IMR-90 (cell line): ENCODE results near the gene KIF20A. TPM values are rescaled to one million over a fixed set of nuclear protein-coding genes. Genes with fewer than 3 reads are reported as not detected.

Source experiments
- ATAC-seq: fragments of 200-7000 bp; cut with Tn5 transposase; 2 replicates; pipeline ENCODE4 v1.9.1; 2020; ENCODE audit warnings: low read depth, mild to moderate bottlenecking, moderate library complexity
- BruUV-seq: library from RNA; stranded (reverse); fragments of 400-500 nt; replicated peaks from 2 replicates; lab custom pipeline; 2021; lab: Mats Ljungman, UMichigan
- CTCF ChIA-PET: fragments of 300-600 bp; formaldehyde crosslinking; extraction: SDS; loops from one replicate; lab custom pipeline; 2021; ENCODE audit warnings: antibody characterized with exemption; lab: Yijun Ruan, JAX
- POLR2A ChIA-PET: fragments of 300-600 bp; sonication (Branson Sonifier 250); formaldehyde crosslinking; loops from one replicate; lab custom pipeline; 2022; ENCODE audit warnings: antibody characterized with exemption; ENCODE audit not compliant: unreplicated experiment; lab: Charles Lee
- DNase-seq: peaks from one replicate; pipeline ENCODE4 v3.0.0; 2013
- H2AFZ ChIP-seq: replicated peaks from 2 replicates; pipeline ENCODE3; 2013; ENCODE audit warnings: low read length, mild to moderate bottlenecking; ENCODE audit not compliant: poor library complexity
- H2AK5ac ChIP-seq: 2 replicates; pipeline ENCODE4 v1.6.1; 2013; ENCODE audit warnings: low read depth, low read length, inconsistent platforms
- H2AK9ac ChIP-seq: replicated peaks from 2 replicates; pipeline ENCODE3; 2013; ENCODE audit warnings: mild to moderate bottlenecking, low read depth, low read length, moderate library complexity; ENCODE audit not compliant: poor library complexity
- H2BK120ac ChIP-seq: 2 replicates; pipeline ENCODE4 v1.6.1; 2013; ENCODE audit warnings: low read depth, low read length, inconsistent platforms
- H2BK15ac ChIP-seq: 3 replicates; pipeline ENCODE4 v1.6.1; 2013; ENCODE audit warnings: low read depth, low read length, inconsistent platforms
- H2BK20ac ChIP-seq: 2 replicates; pipeline ENCODE4 v1.6.1; 2013; ENCODE audit warnings: low read depth, mild to moderate bottlenecking, inconsistent platforms, low read length, moderate library complexity
- H2BK5ac ChIP-seq: 2 replicates; pipeline ENCODE4 v1.6.1; 2013; ENCODE audit warnings: mild to moderate bottlenecking, low read depth, low read length, inconsistent platforms; ENCODE audit not compliant: poor library complexity, severe bottlenecking
- H3K14ac ChIP-seq: replicated peaks from 2 replicates; pipeline ENCODE4 v1.6.1; 2013; ENCODE audit warnings: low read depth, low read length, inconsistent platforms
- H3K18ac ChIP-seq: 2 replicates; pipeline ENCODE4 v1.6.1; 2013; ENCODE audit warnings: low read depth, low read length, control low read depth
- H3K23ac ChIP-seq: 2 replicates; pipeline ENCODE4 v1.6.1; 2013; ENCODE audit warnings: low read depth, low read length, inconsistent platforms
- H3K27ac ChIP-seq: 2 replicates; pipeline ENCODE4 v1.5.1; 2013; ENCODE audit warnings: mild to moderate bottlenecking, control low read depth, low read length; ENCODE audit not compliant: insufficient read depth
- H3K27me3 ChIP-seq: 2 replicates; pipeline ENCODE4 v1.6.1; 2013; ENCODE audit warnings: low read length; ENCODE audit not compliant: control insufficient read depth, insufficient read depth
- H3K36me3 ChIP-seq: 2 replicates; pipeline ENCODE4 v1.6.1; 2013; ENCODE audit warnings: low read length, mixed read lengths; ENCODE audit not compliant: control insufficient read depth, insufficient read depth
- H3K4ac ChIP-seq: 2 replicates; pipeline ENCODE4 v1.6.1; 2013; ENCODE audit warnings: low read depth, low read length, inconsistent platforms
- H3K4me1 ChIP-seq: 2 replicates; pipeline ENCODE4 v1.6.1; 2013; ENCODE audit warnings: low read length, mixed read lengths; ENCODE audit not compliant: control insufficient read depth, insufficient read depth
- H3K4me2 ChIP-seq: 2 replicates; pipeline ENCODE4 v1.6.1; 2013; ENCODE audit warnings: low read depth, mild to moderate bottlenecking, control low read depth, low read length, moderate library complexity
- H3K4me3 ChIP-seq: 2 replicates; pipeline ENCODE4 v1.5.1; 2013; ENCODE audit warnings: low read depth, mild to moderate bottlenecking, control low read depth, low read length, moderate library complexity; ENCODE audit not compliant: insufficient read depth
- H3K56ac ChIP-seq: 2 replicates; pipeline ENCODE4 v1.6.1; 2013; ENCODE audit warnings: low read length, inconsistent platforms; ENCODE audit not compliant: insufficient read depth; ENCODE audit errors: extremely low read depth
- H3K79me1 ChIP-seq, 2 experiments: 2 replicates each; pipeline ENCODE4 v1.6.1; 2013; ENCODE audit warnings: low read length in 2 of 2, inconsistent platforms in 1 of 2, low read depth in 1 of 2
- H3K9ac ChIP-seq: 2 replicates; pipeline ENCODE4 v1.6.1; 2013; ENCODE audit warnings: low read depth, low read length, control low read depth
- H3K9me1 ChIP-seq: 2 replicates; pipeline ENCODE4 v1.6.1; 2013; ENCODE audit warnings: low read length, inconsistent platforms; ENCODE audit not compliant: insufficient read depth
- H3K9me3 ChIP-seq: 2 replicates; pipeline ENCODE4 v1.6.1; 2013; ENCODE audit warnings: low read length; ENCODE audit not compliant: control insufficient read depth, insufficient read depth
- H4K20me1 ChIP-seq: 2 replicates; pipeline ENCODE4 v1.6.1; 2013; ENCODE audit warnings: low read length, inconsistent platforms; ENCODE audit not compliant: insufficient read depth
- H4K5ac ChIP-seq: 2 replicates; pipeline ENCODE4 v1.6.1; 2013; ENCODE audit warnings: mild to moderate bottlenecking, low read depth, low read length, control low read depth
- H4K8ac ChIP-seq, 2 experiments: 2 replicates each; pipeline ENCODE4 v1.6.1; 2013; ENCODE audit warnings: low read depth in 2 of 2, low read length in 2 of 2, control low read depth in 1 of 2, inconsistent platforms in 1 of 2
- H4K91ac ChIP-seq: 2 replicates; pipeline ENCODE4 v1.6.1; 2013; ENCODE audit warnings: low read depth, low read length, inconsistent platforms; ENCODE audit not compliant: insufficient read depth
- BHLHE40 ChIP-seq: fragments of 150-350 bp; IDR thresholded peaks from 2 replicates; pipeline ENCODE4 v1.6.1; 2016; ENCODE audit warnings: mild to moderate bottlenecking, low read depth, low read length
- CEBPB ChIP-seq: IDR thresholded peaks from 2 replicates; pipeline ENCODE4 v1.6.1; 2012; ENCODE audit warnings: low read depth, low read length, improper control_type of control experiment
- CHD1 ChIP-seq: IDR thresholded peaks from 2 replicates; pipeline ENCODE4 v1.6.1; 2012; ENCODE audit warnings: low read depth, low read length, improper control_type of control experiment
- FOS ChIP-seq: fragments of 150-350 bp; IDR thresholded peaks from 2 replicates; pipeline ENCODE4 v1.6.1; 2016; ENCODE audit warnings: low read depth, low read length
- MAFK ChIP-seq: IDR thresholded peaks from 2 replicates; pipeline ENCODE4 v1.6.1; 2012; ENCODE audit warnings: low read depth, low read length, improper control_type of control experiment
- MAZ ChIP-seq: IDR thresholded peaks from 2 replicates; pipeline ENCODE4 v1.6.1; 2012; ENCODE audit warnings: low read depth, mild to moderate bottlenecking, low read length, improper control_type of control experiment, moderate library complexity, borderline replicate concordance
- MXI1 ChIP-seq: IDR thresholded peaks from 2 replicates; pipeline ENCODE4 v1.6.1; 2012; ENCODE audit warnings: low read depth, mild to moderate bottlenecking, low read length, moderate library complexity, borderline replicate concordance
- NFE2L2 ChIP-seq: fragments of 150-350 bp; IDR thresholded peaks from 2 replicates; pipeline ENCODE4 v1.6.1; 2016; ENCODE audit warnings: low read depth, mild to moderate bottlenecking, low read length
- POLR2A ChIP-seq: IDR thresholded peaks from 2 replicates; pipeline ENCODE4 v1.6.1; 2012; ENCODE audit warnings: mild to moderate bottlenecking, low read depth, low read length
- RAD21 ChIP-seq: IDR thresholded peaks from 2 replicates; pipeline ENCODE4 v1.6.1; 2012; ENCODE audit warnings: low read length, improper control_type of control experiment
- RCOR1 ChIP-seq: IDR thresholded peaks from 2 replicates; pipeline ENCODE4 v1.6.1; 2012; ENCODE audit warnings: mild to moderate bottlenecking, low read length, improper control_type of control experiment; ENCODE audit not compliant: insufficient replicate concordance
- RFX5 ChIP-seq: IDR thresholded peaks from 2 replicates; pipeline ENCODE4 v1.8.0; 2012; ENCODE audit warnings: low read depth, mild to moderate bottlenecking, low read length, moderate library complexity
- SMC3 ChIP-seq: fragments of 150-350 bp; IDR thresholded peaks from 2 replicates; pipeline ENCODE4 v1.6.1; 2016; ENCODE audit warnings: low read depth, mild to moderate bottlenecking, antibody characterized with exemption, low read length, moderate library complexity
- dilution Hi-C: fragments of 300-500 bp; cut with HindIII; formaldehyde crosslinking; loops from one replicate; pipeline ENCODE4 v1.14.3; 2018; ENCODE audit warnings: low sequenced_read_pairs; ENCODE audit not compliant: unreplicated experiment
- in situ Hi-C: fragments of 300-500 bp; cut with MboI; formaldehyde crosslinking; loops from 3 replicates; pipeline ENCODE4 v1.14.3; 2019; ENCODE audit warnings: low sequenced_read_pairs, inconsistent platforms, mixed read lengths
- intact Hi-C: fragments of 100-400 bp; cut with micrococcal nuclease; formaldehyde crosslinking; loops from 2 replicates; pipeline ENCODE4 v1.10.0; 2022
- polyA plus RNA-seq, 3 experiments: library from polyadenylated mRNA; depleted of rRNA; stranded (reverse); fragments of >200 nt; gene quantifications; 2 replicates each; pipeline ENCODE4 v1.2.3, GENCODE V29; 2012; ENCODE audit warnings: low replicate concordance in 1 of 3
- total RNA-seq: library from RNA; depleted of rRNA; stranded (reverse); fragments of >200 nt; gene quantifications from 2 replicates; pipeline ENCODE4 v1.2.3, GENCODE V29; 2012
- TF ChIP-seq, protein P1 (sequence below): conservative IDR thresholded peaks from 2 replicates; pipeline ENCODE4 v1.5.1; 2012; ENCODE audit warnings: mild to moderate bottlenecking, low read depth, low read length, improper control_type of control experiment
- TF ChIP-seq, protein P2 (sequence below): fragments of 150-350 bp; IDR thresholded peaks from 2 replicates; pipeline ENCODE4 v1.6.1; 2016; ENCODE audit warnings: low read depth, mild to moderate bottlenecking, low read length, moderate library complexity, borderline replicate concordance
- TF ChIP-seq, protein P3 (sequence below): fragments of 150-350 bp; IDR thresholded peaks from 2 replicates; pipeline ENCODE4 v1.6.1; 2017; ENCODE audit warnings: mild to moderate bottlenecking, antibody characterized with exemption, low read length, low read depth

KIF20A gene
- total and polyA plus RNA-seq, 2 of the 4 experiments (the other 2 are of a cell fraction): 42.0 to 106 TPM

DNA sequence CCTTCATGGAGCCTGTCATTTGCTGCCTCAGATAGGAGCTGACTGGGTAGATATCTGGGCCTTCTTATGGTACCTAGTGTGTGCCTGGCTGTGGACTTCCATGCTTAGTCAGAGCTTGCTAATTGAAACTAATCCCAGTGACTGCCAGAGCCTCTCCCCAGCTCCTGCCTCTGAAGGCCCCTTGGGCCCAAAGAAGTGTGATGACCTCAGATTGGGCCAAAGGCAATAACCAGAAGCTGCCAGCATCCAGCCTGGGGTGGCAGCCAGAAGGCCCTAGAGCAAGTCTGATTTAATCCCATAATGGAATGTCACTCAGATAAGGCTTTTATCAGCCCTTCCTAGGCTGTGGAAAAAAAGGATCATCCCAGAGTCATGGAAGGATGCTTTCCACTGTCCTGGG is 51.3 kb downstream of the KIF20A start:
- TF ChIP-seq POLR2A (no peak), FOS (no peak), MAZ (no peak), RCOR1 (no peak), NFE2L2 (no peak), MAFK (no peak), MXI1 (no peak), SMC3 (no peak), RFX5 (no peak), CEBPB (no peak), BHLHE40 (no peak), RAD21 (no peak), CHD1 (no peak)
- TF ChIP-seq, protein P1, sequence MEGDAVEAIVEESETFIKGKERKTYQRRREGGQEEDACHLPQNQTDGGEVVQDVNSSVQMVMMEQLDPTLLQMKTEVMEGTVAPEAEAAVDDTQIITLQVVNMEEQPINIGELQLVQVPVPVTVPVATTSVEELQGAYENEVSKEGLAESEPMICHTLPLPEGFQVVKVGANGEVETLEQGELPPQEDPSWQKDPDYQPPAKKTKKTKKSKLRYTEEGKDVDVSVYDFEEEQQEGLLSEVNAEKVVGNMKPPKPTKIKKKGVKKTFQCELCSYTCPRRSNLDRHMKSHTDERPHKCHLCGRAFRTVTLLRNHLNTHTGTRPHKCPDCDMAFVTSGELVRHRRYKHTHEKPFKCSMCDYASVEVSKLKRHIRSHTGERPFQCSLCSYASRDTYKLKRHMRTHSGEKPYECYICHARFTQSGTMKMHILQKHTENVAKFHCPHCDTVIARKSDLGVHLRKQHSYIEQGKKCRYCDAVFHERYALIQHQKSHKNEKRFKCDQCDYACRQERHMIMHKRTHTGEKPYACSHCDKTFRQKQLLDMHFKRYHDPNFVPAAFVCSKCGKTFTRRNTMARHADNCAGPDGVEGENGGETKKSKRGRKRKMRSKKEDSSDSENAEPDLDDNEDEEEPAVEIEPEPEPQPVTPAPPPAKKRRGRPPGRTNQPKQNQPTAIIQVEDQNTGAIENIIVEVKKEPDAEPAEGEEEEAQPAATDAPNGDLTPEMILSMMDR: no peak
- TF ChIP-seq, protein P2, sequence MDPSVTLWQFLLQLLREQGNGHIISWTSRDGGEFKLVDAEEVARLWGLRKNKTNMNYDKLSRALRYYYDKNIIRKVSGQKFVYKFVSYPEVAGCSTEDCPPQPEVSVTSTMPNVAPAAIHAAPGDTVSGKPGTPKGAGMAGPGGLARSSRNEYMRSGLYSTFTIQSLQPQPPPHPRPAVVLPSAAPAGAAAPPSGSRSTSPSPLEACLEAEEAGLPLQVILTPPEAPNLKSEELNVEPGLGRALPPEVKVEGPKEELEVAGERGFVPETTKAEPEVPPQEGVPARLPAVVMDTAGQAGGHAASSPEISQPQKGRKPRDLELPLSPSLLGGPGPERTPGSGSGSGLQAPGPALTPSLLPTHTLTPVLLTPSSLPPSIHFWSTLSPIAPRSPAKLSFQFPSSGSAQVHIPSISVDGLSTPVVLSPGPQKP: no peak
- TF ChIP-seq, protein P3, sequence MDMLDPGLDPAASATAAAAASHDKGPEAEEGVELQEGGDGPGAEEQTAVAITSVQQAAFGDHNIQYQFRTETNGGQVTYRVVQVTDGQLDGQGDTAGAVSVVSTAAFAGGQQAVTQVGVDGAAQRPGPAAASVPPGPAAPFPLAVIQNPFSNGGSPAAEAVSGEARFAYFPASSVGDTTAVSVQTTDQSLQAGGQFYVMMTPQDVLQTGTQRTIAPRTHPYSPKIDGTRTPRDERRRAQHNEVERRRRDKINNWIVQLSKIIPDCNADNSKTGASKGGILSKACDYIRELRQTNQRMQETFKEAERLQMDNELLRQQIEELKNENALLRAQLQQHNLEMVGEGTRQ: no peak
- BruUV-seq: no TSS peak
- Histone ChIP-seq H3K27me3 (peaks cover 3% of the 10 kb centered on the region; the same call in 1 of the 2 replicates), H3K27ac (no peak overlapping the region), H3K9me3 (peaks cover 7% of the 10 kb centered on the region), H3K9me1 (no peaks in the 10 kb centered on the region), H2BK120ac (no peak overlapping the region), H4K5ac (no peak overlapping the region), H4K20me1 (no peaks in the 10 kb centered on the region), H3K79me1 (no peaks in the 10 kb centered on the region), H4K8ac (no peak overlapping the region), H2AK9ac (no peak overlapping the region), H2AK5ac (no peak overlapping the region), H2AFZ (no peak overlapping the region), H3K23ac (no peak overlapping the region), H3K4ac (no peak overlapping the region), H3K9ac (no peak overlapping the region), H2BK5ac (no peak overlapping the region), H3K4me1 (no peaks in the 10 kb centered on the region), H4K91ac (no peak overlapping the region), H3K18ac (no peak overlapping the region), H3K4me3 (no peak overlapping the region), H3K4me2 (no peak overlapping the region), H3K14ac (no peak overlapping the region), H2BK15ac (no peak overlapping the region), H2BK20ac (no peak overlapping the region), H3K56ac (no peak overlapping the region), H3K36me3 (no peaks in the 10 kb centered on the region)
- ChIA-PET POLR2A (no interaction called here), CTCF (interaction anchor here (0.7 kb wide), 1 partner anchor 96 kb away, joined by 4 read pairs; no protein-coding TSS in a partner anchor)
- dilution Hi-C loops (no loop called here), in situ Hi-C loops (no loop called here), intact Hi-C loops (no loop called here)
- DNase-seq (peak; percentile 5), ATAC-seq (no peak)
